MM.1S (cell line): ENCODE data around the gene DLGAP1.

ENCODE experiments used
- DNase-seq: peaks from one replicate; pipeline ENCODE4 v3.0.0-alpha.2; 2015
- H2AFZ ChIP-seq: fragments of 300-600 bp; sonication (generic); 2 replicates; pipeline ENCODE4 v1.6.0; 2016; ENCODE audit warnings: antibody characterized with exemption, low read length
- H3F3A ChIP-seq: fragments of 300-600 bp; sonication (generic); 2 replicates; pipeline ENCODE4 v1.6.1; 2016; ENCODE audit warnings: mild to moderate bottlenecking, antibody characterized with exemption, low read length, moderate library complexity, mixed read lengths; ENCODE audit not compliant: insufficient read depth
- H3K27ac ChIP-seq: fragments of 300-600 bp; sonication (generic); 2 replicates; pipeline ENCODE4 v1.5.1; 2016; ENCODE audit warnings: mild to moderate bottlenecking, low read length
- H3K27me3 ChIP-seq: fragments of 300-600 bp; sonication (generic); replicated peaks from 2 replicates; pipeline ENCODE4 v1.6.0; 2016; ENCODE audit warnings: low read length; ENCODE audit not compliant: insufficient read depth
- H3K36me3 ChIP-seq: fragments of 300-600 bp; sonication (generic); replicated peaks from 2 replicates; pipeline ENCODE4 v1.6.1; 2016; ENCODE audit warnings: mild to moderate bottlenecking, low read length, mixed read lengths; ENCODE audit not compliant: insufficient read depth
- H3K4me1 ChIP-seq: fragments of 300-600 bp; sonication (generic); 2 replicates; pipeline ENCODE4 v1.6.1; 2016; ENCODE audit warnings: low read length, mixed read lengths
- H3K4me2 ChIP-seq: fragments of 300-600 bp; sonication (generic); 2 replicates; pipeline ENCODE4 v1.6.0; 2016; ENCODE audit warnings: low read depth, low read length
- H3K4me3 ChIP-seq: fragments of 300-600 bp; sonication (generic); 2 replicates; pipeline ENCODE4 v1.5.1; 2016; ENCODE audit warnings: low read length, mixed read lengths
- H3K79me2 ChIP-seq: fragments of 300-600 bp; sonication (generic); 2 replicates; pipeline ENCODE4 v1.6.1; 2016; ENCODE audit warnings: mixed run types, low read length, mixed read lengths
- H3K9ac ChIP-seq: fragments of 300-600 bp; sonication (generic); 2 replicates; pipeline ENCODE4 v1.6.1; 2016; ENCODE audit warnings: low read length, mixed read lengths
- H3K9me2 ChIP-seq: fragments of 300-600 bp; sonication (generic); replicated peaks from 2 replicates; pipeline ENCODE4 v1.6.1; 2016; ENCODE audit warnings: mild to moderate bottlenecking, low read length, mixed read lengths; ENCODE audit not compliant: insufficient read depth
- H3K9me3 ChIP-seq: fragments of 300-600 bp; sonication (generic); replicated peaks from 2 replicates; pipeline ENCODE4 v1.6.1; 2016; ENCODE audit warnings: mild to moderate bottlenecking, low read length, mixed read lengths; ENCODE audit not compliant: insufficient read depth
- H4K20me1 ChIP-seq: fragments of 300-600 bp; sonication (generic); 2 replicates; pipeline ENCODE4 v1.6.1; 2016; ENCODE audit warnings: mild to moderate bottlenecking, low read length, moderate library complexity, mixed read lengths; ENCODE audit not compliant: insufficient read depth
- EZH2 ChIP-seq: fragments of 300-600 bp; sonication (generic); optimal IDR thresholded peaks from 2 replicates; pipeline ENCODE3; 2017; ENCODE audit warnings: low read depth, mild to moderate bottlenecking, antibody characterized with exemption, low read length, mixed read lengths
- EZH2phosphoT487 ChIP-seq: fragments of 300-600 bp; sonication (generic); IDR thresholded peaks from 2 replicates; pipeline ENCODE4 v1.6.1; 2018; ENCODE audit warnings: antibody characterized with exemption, low read length
- TF ChIP-seq, protein P1 (sequence below): fragments of 300-600 bp; sonication (generic); IDR thresholded peaks from 2 replicates; pipeline ENCODE4 v1.5.1; 2016; ENCODE audit warnings: antibody characterized with exemption, low read length, mixed read lengths

DLGAP1 gene

DNA sequence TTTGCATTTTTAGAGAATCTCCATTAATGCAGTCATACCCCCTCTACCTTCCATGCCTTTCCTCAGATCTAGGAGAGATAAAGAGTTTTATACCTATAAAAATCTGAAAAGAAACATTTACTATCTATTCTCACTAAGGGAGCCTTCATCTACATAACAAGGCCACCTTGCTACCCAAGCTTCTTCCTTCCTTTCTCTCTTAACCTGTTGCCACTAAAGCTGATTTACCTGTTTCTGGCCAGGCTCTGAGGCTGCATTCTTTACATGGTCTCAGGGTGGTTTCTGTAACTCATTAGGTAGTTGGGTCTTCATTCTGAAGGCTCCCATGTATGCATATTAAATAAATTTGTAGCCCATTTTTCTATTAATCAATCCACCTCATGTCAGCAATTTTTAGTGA is 391.6 kb downstream of the DLGAP1 start:
- Histone ChIP-seq H3K9me3 (no peaks in the 10 kb centered on the region), H3K79me2 (no peaks in the 10 kb centered on the region), H3F3A (no peaks in the 10 kb centered on the region), H2AFZ (no peak overlapping the region), H3K9me2 (no peaks in the 10 kb centered on the region), H3K4me3 (no peak overlapping the region), H3K9ac (no peak overlapping the region), H4K20me1 (no peaks in the 10 kb centered on the region), H3K4me2 (no peak overlapping the region), H3K36me3 (no peaks in the 10 kb centered on the region), H3K27me3 (no peaks in the 10 kb centered on the region), H3K4me1 (no peaks in the 10 kb centered on the region), H3K27ac (no peak overlapping the region)
- TF ChIP-seq, protein P1, sequence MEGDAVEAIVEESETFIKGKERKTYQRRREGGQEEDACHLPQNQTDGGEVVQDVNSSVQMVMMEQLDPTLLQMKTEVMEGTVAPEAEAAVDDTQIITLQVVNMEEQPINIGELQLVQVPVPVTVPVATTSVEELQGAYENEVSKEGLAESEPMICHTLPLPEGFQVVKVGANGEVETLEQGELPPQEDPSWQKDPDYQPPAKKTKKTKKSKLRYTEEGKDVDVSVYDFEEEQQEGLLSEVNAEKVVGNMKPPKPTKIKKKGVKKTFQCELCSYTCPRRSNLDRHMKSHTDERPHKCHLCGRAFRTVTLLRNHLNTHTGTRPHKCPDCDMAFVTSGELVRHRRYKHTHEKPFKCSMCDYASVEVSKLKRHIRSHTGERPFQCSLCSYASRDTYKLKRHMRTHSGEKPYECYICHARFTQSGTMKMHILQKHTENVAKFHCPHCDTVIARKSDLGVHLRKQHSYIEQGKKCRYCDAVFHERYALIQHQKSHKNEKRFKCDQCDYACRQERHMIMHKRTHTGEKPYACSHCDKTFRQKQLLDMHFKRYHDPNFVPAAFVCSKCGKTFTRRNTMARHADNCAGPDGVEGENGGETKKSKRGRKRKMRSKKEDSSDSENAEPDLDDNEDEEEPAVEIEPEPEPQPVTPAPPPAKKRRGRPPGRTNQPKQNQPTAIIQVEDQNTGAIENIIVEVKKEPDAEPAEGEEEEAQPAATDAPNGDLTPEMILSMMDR = no peak
- DNase-seq = no peak

DNA sequence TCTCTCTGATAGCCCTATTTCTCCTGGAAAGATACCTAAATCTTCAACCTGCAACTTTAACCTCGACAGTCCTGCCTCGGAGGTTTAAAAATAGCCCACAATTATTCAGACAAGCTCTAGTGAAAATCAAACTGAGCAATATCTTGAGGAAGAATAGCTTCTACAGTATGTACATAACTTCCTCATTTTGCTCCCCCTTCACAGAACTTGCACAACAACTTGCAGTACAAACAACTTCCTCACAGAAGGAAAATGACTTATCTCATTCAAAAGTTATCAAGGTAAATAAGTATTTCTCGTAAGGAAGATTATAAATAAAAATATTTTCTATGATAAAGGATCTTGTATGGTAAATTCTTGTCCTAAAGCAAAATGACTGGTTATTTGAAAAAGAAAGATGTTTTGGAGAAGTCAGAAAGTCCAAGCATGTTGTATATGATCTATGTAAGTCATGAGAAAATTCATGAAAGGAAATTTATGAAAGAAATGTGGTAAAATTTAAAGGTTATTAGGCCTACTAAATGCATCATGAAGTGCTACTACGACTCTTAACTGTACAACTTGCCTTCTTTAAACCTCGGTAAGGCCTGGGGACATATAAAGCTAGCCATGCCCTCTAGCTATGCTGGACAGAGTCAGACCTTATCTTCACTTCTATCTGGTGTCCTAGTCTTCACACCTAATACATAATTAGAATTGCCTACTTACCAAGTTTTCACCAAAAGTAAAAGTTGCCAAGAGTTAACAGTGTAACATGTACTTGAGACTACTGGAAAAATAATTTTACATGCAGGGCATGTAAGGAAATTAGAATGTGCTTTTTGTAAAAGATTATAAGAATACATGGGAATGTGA is 394.5 kb downstream of the DLGAP1 start:
- Histone ChIP-seq H3K9ac (no peak overlapping the region), H3K36me3 (no peaks in the 10 kb centered on the region), H3K27me3 (no peaks in the 10 kb centered on the region), H2AFZ (no peak overlapping the region), H3K4me3 (no peak overlapping the region), H3F3A (no peaks in the 10 kb centered on the region), H3K79me2 (no peaks in the 10 kb centered on the region), H3K4me1 (no peaks in the 10 kb centered on the region), H3K9me3 (no peaks in the 10 kb centered on the region), H3K4me2 (no peak overlapping the region), H3K27ac (no peak overlapping the region), H4K20me1 (no peaks in the 10 kb centered on the region), H3K9me2 (no peaks in the 10 kb centered on the region)
- TF ChIP-seq EZH2phosphoT487 = no peak
- no peak for TF ChIP-seq EZH2
- TF ChIP-seq, protein P1 = no peak
- no peak for DNase-seq

DNA sequence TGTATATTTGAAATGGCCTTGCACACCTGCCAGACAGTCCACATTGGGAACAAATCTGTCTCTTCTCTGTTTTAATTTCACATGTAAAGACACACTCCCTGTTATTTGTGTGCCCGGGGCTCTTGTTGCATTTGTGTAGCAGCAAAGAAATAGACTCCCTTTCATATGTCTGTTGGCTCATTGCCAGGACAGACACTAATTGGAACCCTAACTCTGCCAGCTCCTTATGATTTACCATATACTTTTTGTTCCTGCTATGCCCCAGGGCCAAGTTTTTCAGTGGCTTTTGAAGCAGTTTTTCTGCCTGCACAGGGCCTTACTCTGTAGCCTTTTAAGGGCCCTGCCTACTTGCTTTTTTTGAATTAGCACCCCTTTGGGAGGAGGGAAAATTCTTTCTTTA is 396.9 kb downstream of the DLGAP1 start:
- H3K9ac ChIP-seq = no peak overlapping the region
- no peaks in the 10 kb centered on the region for H3K27me3 ChIP-seq
- no peak overlapping the region for H3K27ac ChIP-seq
- TF ChIP-seq, protein P1 = no peak
- TF ChIP-seq EZH2 (no peak), EZH2phosphoT487 (no peak)
- no peaks in the 10 kb centered on the region for H4K20me1 ChIP-seq
- H3K36me3 ChIP-seq = no peaks in the 10 kb centered on the region
- no peaks in the 10 kb centered on the region for H3K4me1 ChIP-seq
- no peaks in the 10 kb centered on the region for H3K9me2 ChIP-seq
- H2AFZ ChIP-seq = no peak overlapping the region
- H3F3A ChIP-seq = no peaks in the 10 kb centered on the region
- H3K4me2 ChIP-seq = no peak overlapping the region
- H3K79me2 ChIP-seq = no peaks in the 10 kb centered on the region
- no peak overlapping the region for H3K4me3 ChIP-seq
- DNase-seq = no peak
- no peaks in the 10 kb centered on the region for H3K9me3 ChIP-seq
